ENCODE measurements around the gene CPVL. TPM values are rescaled to one million over a fixed set of nuclear protein-coding genes. Genes with fewer than 3 reads are reported as not detected.

CPVL gene
- total RNA-seq, 1 experiment from 2014 or later = 10.3 TPM

GRCh38 chr7:29167721-29168120 is 21.4 kb upstream of the CPVL start:
- Histone ChIP-seq H3K36me3 (ENCODE audit: control insufficient read depth in 1 of 2, insufficient read depth in 2 of 2, low read length in 2 of 2) (no peaks in the 10 kb centered on the region), H3K27ac (ENCODE audit: low read depth, low read length) (no peak overlapping the region), H3K4me2 (ENCODE audit: low read length) (no peak overlapping the region), H3K9me2 (ENCODE audit: insufficient read depth) (no peaks in the 10 kb centered on the region), H3K27me3 (ENCODE audit: insufficient read depth, low read length) (no peaks in the 10 kb centered on the region), H3K79me2 (ENCODE audit: insufficient read depth, low read length) (no peaks in the 10 kb centered on the region), H3K9me3 (ENCODE audit: control insufficient read depth in 1 of 2, insufficient read depth in 1 of 2, low read depth in 1 of 2, low read length in 2 of 2) (no peaks in the 10 kb centered on the region), H3K9ac (ENCODE audit: low read length) (no peak overlapping the region), H3K4me1 (ENCODE audit: control insufficient read depth in 1 of 2, insufficient read depth in 2 of 2, low read length in 2 of 2) (no peaks in the 10 kb centered on the region), H3K4me3 (replicated peaks in 1 of 2; ENCODE audit: low read depth in 1 of 2, low read length in 2 of 2) (no peak overlapping the region), H2AFZ (ENCODE audit: low read depth, low read length, poor library complexity, severe bottlenecking) (no peak overlapping the region), H4K20me1 (ENCODE audit: insufficient read depth) (no peaks in the 10 kb centered on the region)
- RAD21 ChIA-PET (ENCODE audit: low non-redundant PET in 1 of 2, low total read pairs in 2 of 2, uncharacterized antibody in 2 of 2, unreplicated experiment in 2 of 2) = no interaction called here
- ATAC-seq (no peak), DNase-seq (ENCODE audit: low read depth, low spot score) (no peak)
- no peak for TF ChIP-seq SP1 (IDR thresholded peaks at IDR 0.05; ENCODE audit: low read depth)
- no peak for TF ChIP-seq POLR2AphosphoS5 (IDR thresholded peaks at IDR 0.05; ENCODE audit: low read depth, low read length)
- TF ChIP-seq, protein P1, sequence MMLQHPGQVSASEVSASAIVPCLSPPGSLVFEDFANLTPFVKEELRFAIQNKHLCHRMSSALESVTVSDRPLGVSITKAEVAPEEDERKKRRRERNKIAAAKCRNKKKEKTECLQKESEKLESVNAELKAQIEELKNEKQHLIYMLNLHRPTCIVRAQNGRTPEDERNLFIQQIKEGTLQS (IDR thresholded peaks at IDR 0.05) = no peak
- TF ChIP-seq, protein P2, sequence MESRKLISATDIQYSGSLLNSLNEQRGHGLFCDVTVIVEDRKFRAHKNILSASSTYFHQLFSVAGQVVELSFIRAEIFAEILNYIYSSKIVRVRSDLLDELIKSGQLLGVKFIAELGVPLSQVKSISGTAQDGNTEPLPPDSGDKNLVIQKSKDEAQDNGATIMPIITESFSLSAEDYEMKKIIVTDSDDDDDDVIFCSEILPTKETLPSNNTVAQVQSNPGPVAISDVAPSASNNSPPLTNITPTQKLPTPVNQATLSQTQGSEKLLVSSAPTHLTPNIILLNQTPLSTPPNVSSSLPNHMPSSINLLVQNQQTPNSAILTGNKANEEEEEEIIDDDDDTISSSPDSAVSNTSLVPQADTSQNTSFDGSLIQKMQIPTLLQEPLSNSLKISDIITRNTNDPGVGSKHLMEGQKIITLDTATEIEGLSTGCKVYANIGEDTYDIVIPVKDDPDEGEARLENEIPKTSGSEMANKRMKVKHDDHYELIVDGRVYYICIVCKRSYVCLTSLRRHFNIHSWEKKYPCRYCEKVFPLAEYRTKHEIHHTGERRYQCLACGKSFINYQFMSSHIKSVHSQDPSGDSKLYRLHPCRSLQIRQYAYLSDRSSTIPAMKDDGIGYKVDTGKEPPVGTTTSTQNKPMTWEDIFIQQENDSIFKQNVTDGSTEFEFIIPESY (IDR thresholded peaks at IDR 0.05; ENCODE audit: extremely low read depth, insufficient replicate concordance, low read length) = no peak
- TF ChIP-seq ZFX (IDR thresholded peaks at IDR 0.05) = no peak
- TF ChIP-seq ELF1 (IDR thresholded peaks at IDR 0.05; ENCODE audit: borderline replicate concordance, low read depth) = no peak
- no peak for TF ChIP-seq CEBPB (IDR thresholded peaks at IDR 0.05; ENCODE audit: low read depth)
- CTCF ChIA-PET = interaction anchor here (1.1 kb wide), 1 partner anchor 22 kb away, joined by 3 read pairs; no protein-coding TSS in a partner anchor
- POLR2A ChIA-PET = no interaction called here
- intact Hi-C loops (cut with micrococcal nuclease) = no loop called here
- no TSS peak for BruUV-seq (replicated peaks)

DNA sequence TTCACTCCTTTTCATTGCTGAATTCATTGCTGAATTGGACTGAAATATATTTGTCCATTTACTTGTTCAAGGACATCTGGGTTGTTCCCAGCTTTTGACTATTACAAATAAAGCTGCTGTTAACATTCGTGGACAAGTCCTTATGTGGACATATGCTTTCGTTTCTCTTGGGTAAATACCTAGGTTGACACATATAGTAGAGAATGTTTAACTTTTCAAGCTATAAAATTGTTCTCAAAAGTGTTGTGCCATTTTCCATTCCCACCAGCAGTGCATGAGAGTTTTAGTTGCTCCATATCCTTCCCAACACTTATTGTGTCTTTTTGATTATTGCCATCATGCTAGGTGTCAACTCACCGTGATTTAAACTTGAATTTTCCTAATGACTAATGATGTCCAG is 17.5 kb upstream of the CPVL start:
- H4K20me1 ChIP-seq (ENCODE audit: insufficient read depth) = no peaks in the 10 kb centered on the region
- H3K4me2 ChIP-seq (ENCODE audit: low read length) = no peak overlapping the region
- DNase-seq (ENCODE audit: low read depth, low spot score) (no peak), ATAC-seq (no peak)
- ChIA-PET RAD21 (ENCODE audit: low non-redundant PET in 1 of 2, low total read pairs in 2 of 2, uncharacterized antibody in 2 of 2, unreplicated experiment in 2 of 2) (no interaction called here), CTCF (no interaction called here), POLR2A (no interaction called here)
- no TSS peak for BruUV-seq (replicated peaks)
- no peak overlapping the region for H2AFZ ChIP-seq (ENCODE audit: low read depth, low read length, poor library complexity, severe bottlenecking)
- no peaks in the 10 kb centered on the region for H3K9me3 ChIP-seq (ENCODE audit: control insufficient read depth in 1 of 2, insufficient read depth in 1 of 2, low read depth in 1 of 2, low read length in 2 of 2)
- H3K4me3 ChIP-seq (replicated peaks in 1 of 2; ENCODE audit: low read depth in 1 of 2, low read length in 2 of 2) = no peak overlapping the region
- H3K27me3 ChIP-seq (ENCODE audit: insufficient read depth, low read length) = no peaks in the 10 kb centered on the region
- no peak overlapping the region for H3K9ac ChIP-seq (ENCODE audit: low read length)
- H3K27ac ChIP-seq (ENCODE audit: low read depth, low read length) = no peak overlapping the region
- intact Hi-C loops (cut with micrococcal nuclease) = no loop called here
- TF ChIP-seq CEBPB (IDR thresholded peaks at IDR 0.05; ENCODE audit: low read depth) (no peak), FOSL1 (IDR thresholded peaks at IDR 0.05; ENCODE audit: low read depth) (no peak), EGR1 (IDR thresholded peaks at IDR 0.05; ENCODE audit: low read depth) (no peak), EZH2 (IDR thresholded peaks at IDR 0.05) (no peak), JUND (IDR thresholded peaks at IDR 0.05) (no peak), ELF1 (IDR thresholded peaks at IDR 0.05; ENCODE audit: borderline replicate concordance, low read depth) (no peak), CBX3 (IDR thresholded peaks at IDR 0.05; ENCODE audit: low read depth) (no peak), EZH2phosphoT487 (IDR thresholded peaks at IDR 0.05; ENCODE audit: borderline replicate concordance) (no peak), RAD21 (IDR thresholded peaks at IDR 0.05; ENCODE audit: low read depth) (no peak), SRF (IDR thresholded peaks at IDR 0.05; ENCODE audit: low read depth) (no peak), POLR2AphosphoS5 (IDR thresholded peaks at IDR 0.05; ENCODE audit: low read depth, low read length) (no peak)
- TF ChIP-seq, protein P3, sequence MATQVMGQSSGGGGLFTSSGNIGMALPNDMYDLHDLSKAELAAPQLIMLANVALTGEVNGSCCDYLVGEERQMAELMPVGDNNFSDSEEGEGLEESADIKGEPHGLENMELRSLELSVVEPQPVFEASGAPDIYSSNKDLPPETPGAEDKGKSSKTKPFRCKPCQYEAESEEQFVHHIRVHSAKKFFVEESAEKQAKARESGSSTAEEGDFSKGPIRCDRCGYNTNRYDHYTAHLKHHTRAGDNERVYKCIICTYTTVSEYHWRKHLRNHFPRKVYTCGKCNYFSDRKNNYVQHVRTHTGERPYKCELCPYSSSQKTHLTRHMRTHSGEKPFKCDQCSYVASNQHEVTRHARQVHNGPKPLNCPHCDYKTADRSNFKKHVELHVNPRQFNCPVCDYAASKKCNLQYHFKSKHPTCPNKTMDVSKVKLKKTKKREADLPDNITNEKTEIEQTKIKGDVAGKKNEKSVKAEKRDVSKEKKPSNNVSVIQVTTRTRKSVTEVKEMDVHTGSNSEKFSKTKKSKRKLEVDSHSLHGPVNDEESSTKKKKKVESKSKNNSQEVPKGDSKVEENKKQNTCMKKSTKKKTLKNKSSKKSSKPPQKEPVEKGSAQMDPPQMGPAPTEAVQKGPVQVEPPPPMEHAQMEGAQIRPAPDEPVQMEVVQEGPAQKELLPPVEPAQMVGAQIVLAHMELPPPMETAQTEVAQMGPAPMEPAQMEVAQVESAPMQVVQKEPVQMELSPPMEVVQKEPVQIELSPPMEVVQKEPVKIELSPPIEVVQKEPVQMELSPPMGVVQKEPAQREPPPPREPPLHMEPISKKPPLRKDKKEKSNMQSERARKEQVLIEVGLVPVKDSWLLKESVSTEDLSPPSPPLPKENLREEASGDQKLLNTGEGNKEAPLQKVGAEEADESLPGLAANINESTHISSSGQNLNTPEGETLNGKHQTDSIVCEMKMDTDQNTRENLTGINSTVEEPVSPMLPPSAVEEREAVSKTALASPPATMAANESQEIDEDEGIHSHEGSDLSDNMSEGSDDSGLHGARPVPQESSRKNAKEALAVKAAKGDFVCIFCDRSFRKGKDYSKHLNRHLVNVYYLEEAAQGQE (IDR thresholded peaks at IDR 0.05; ENCODE audit: low read depth) = no peak
- H3K79me2 ChIP-seq (ENCODE audit: insufficient read depth, low read length) = no peaks in the 10 kb centered on the region
- H3K9me2 ChIP-seq (ENCODE audit: insufficient read depth) = no peaks in the 10 kb centered on the region
- no peaks in the 10 kb centered on the region for H3K36me3 ChIP-seq (ENCODE audit: control insufficient read depth in 1 of 2, insufficient read depth in 2 of 2, low read length in 2 of 2)
- no peaks in the 10 kb centered on the region for H3K4me1 ChIP-seq (ENCODE audit: control insufficient read depth in 1 of 2, insufficient read depth in 2 of 2, low read length in 2 of 2)
